Measurements from ENCODE around the gene CYBA.
"Not testable (repeated sequence)": the region's sequence is repeated elsewhere in the genome, so short reads cannot be mapped to it uniquely, and the experiment has no call there.

DNA sequence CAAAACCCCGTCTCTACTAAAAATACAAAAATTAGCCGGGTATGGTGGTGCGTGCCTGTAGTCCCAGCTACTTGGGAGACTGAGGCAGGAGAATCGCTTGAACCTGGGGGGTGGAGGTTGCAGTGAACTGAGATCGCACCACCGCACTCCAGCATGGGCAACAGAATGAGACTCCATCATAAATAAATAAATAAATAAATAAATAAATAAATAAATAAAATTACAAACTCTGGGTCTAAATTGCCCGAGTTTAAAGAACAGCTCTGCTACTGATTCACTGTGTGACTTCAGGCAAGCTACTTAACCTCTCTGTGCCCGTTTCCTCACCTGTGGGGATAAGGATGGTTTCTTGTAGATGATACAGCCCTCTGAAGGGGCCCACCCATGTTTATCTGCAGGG, 18.6 kb upstream of the CYBA start:
- TF ChIP-seq POLR2A (IDR thresholded peaks at IDR 0.05; ENCODE audit: low read length); GATA1 (IDR thresholded peaks at IDR 0.05; ENCODE audit: low read depth, low read length): not testable (repeated sequence)
